Mesenchymal stem cell (in vitro differentiated cells and primary cell): Measurements from ENCODE around the gene ARHGEF2. TPM values are rescaled to one million over a fixed set of nuclear protein-coding genes. Genes with fewer than 3 reads are reported as not detected.

Source experiments
- DNase-seq: peaks from one replicate; pipeline ENCODE4 v3.0.0-alpha.2; 2013
- H2AFZ ChIP-seq: one replicate; pipeline ENCODE4 v1.6.1; 2013; ENCODE audit warnings: low read depth, mild to moderate bottlenecking, control low read depth, inconsistent platforms, low read length, moderate library complexity
- H2AK5ac ChIP-seq: 2 replicates; pipeline ENCODE4 v1.6.1; 2013; ENCODE audit warnings: low read length, moderate library complexity, mild to moderate bottlenecking, inconsistent platforms; ENCODE audit not compliant: severe bottlenecking
- H2BK120ac ChIP-seq: one replicate; pipeline ENCODE4 v1.6.1; 2013; ENCODE audit warnings: low read depth, mild to moderate bottlenecking, inconsistent platforms, low read length, moderate library complexity
- H2BK12ac ChIP-seq, 2 experiments: one replicate each; pipeline ENCODE4 v1.6.1; 2013; ENCODE audit warnings: inconsistent platforms in 2 of 2, low read length in 2 of 2, mild to moderate bottlenecking in 2 of 2, moderate library complexity in 2 of 2, control low read depth in 1 of 2
- H2BK15ac ChIP-seq: one replicate; pipeline ENCODE4 v1.6.1; 2013; ENCODE audit warnings: mild to moderate bottlenecking, low read depth, inconsistent platforms; ENCODE audit not compliant: poor library complexity, severe bottlenecking
- H2BK5ac ChIP-seq: 2 replicates; pipeline ENCODE4 v1.6.1; 2013; ENCODE audit warnings: low read depth, mild to moderate bottlenecking, low read length, control low read depth, inconsistent platforms; ENCODE audit not compliant: poor library complexity, severe bottlenecking
- H3K14ac ChIP-seq, 2 experiments: one replicate each; pipeline ENCODE4 v1.6.1; 2013; ENCODE audit warnings: inconsistent platforms in 2 of 2, low read length in 2 of 2, control low read depth in 1 of 2, mild to moderate bottlenecking in 1 of 2, moderate library complexity in 1 of 2
- H3K18ac ChIP-seq, 2 experiments: one replicate each; pipeline ENCODE4 v1.6.1; 2013; ENCODE audit warnings: inconsistent platforms in 2 of 2, low read length in 2 of 2, control low read depth in 1 of 2, low read depth in 1 of 2, mild to moderate bottlenecking in 1 of 2
- H3K23ac ChIP-seq, 2 experiments: one replicate each; pipeline ENCODE4 v1.6.1; 2013; ENCODE audit warnings: inconsistent platforms in 2 of 2, low read length in 2 of 2, mild to moderate bottlenecking in 2 of 2, moderate library complexity in 2 of 2, control low read depth in 1 of 2
- H3K27ac ChIP-seq: 2 replicates; pipeline ENCODE4 v1.5.1; 2013; ENCODE audit warnings: mild to moderate bottlenecking, moderate library complexity, low read length, control low read depth, inconsistent platforms; ENCODE audit not compliant: poor library complexity, severe bottlenecking
- H3K27me3 ChIP-seq, 2 experiments: 2 replicates each; pipeline versions ENCODE4 v1.6.1 to v1.7.0; 2013; ENCODE audit warnings: low read length in 2 of 2, mild to moderate bottlenecking in 2 of 2, moderate library complexity in 2 of 2, control low read depth in 1 of 2, inconsistent platforms in 1 of 2; ENCODE audit not compliant: control insufficient read depth in 1 of 2, insufficient read depth in 1 of 2
- H3K36me3 ChIP-seq, 2 experiments: 2 replicates each; pipeline versions ENCODE4 v1.6.1 to v1.7.0; 2013; ENCODE audit warnings: low read length in 2 of 2, control low read depth in 1 of 2, inconsistent platforms in 1 of 2, low read depth in 1 of 2, mild to moderate bottlenecking in 1 of 2; ENCODE audit not compliant: insufficient read depth in 2 of 2, control insufficient read depth in 1 of 2
- H3K4ac ChIP-seq, 2 experiments: one replicate each; pipeline ENCODE4 v1.6.1; 2013; ENCODE audit warnings: inconsistent platforms in 2 of 2, low read length in 2 of 2, mild to moderate bottlenecking in 2 of 2, moderate library complexity in 2 of 2, control low read depth in 1 of 2, low read depth in 1 of 2
- H3K4me1 ChIP-seq: 2 replicates; pipeline ENCODE4 v1.6.1; 2013; ENCODE audit warnings: low read depth, low read length, control low read depth; ENCODE audit not compliant: control insufficient read depth, insufficient read depth
- H3K4me2 ChIP-seq: 2 replicates; pipeline ENCODE4 v1.6.1; 2013; ENCODE audit warnings: low read length, mild to moderate bottlenecking, inconsistent platforms; ENCODE audit not compliant: poor library complexity, severe bottlenecking
- H3K4me3 ChIP-seq, 2 experiments: 2 replicates each; pipeline versions ENCODE4 v1.5.1 to v1.7.0; 2013; ENCODE audit warnings: low read length in 2 of 2, mild to moderate bottlenecking in 2 of 2, control low read depth in 1 of 2, low read depth in 1 of 2; ENCODE audit not compliant: insufficient read depth in 1 of 2
- H3K79me1 ChIP-seq: replicated peaks from 2 replicates; pipeline ENCODE4 v1.6.1; 2013; ENCODE audit warnings: mild to moderate bottlenecking, control low read depth, low read length, inconsistent platforms; ENCODE audit not compliant: poor library complexity, severe bottlenecking
- H3K9ac ChIP-seq: 2 replicates; pipeline ENCODE4 v1.7.0; 2013; ENCODE audit warnings: mild to moderate bottlenecking, low read length, moderate library complexity
- H3K9me3 ChIP-seq: 2 replicates; pipeline ENCODE4 v1.7.0; 2013; ENCODE audit warnings: mild to moderate bottlenecking, low read length; ENCODE audit not compliant: control insufficient read depth
- H4K8ac ChIP-seq: one replicate; pipeline ENCODE4 v1.6.1; 2013; ENCODE audit warnings: inconsistent platforms, mild to moderate bottlenecking, low read length, moderate library complexity
- H4K91ac ChIP-seq: one replicate; pipeline ENCODE4 v1.6.1; 2013; ENCODE audit warnings: mild to moderate bottlenecking, low read length, inconsistent platforms
- WGBS: methylation state at CpG from one replicate; pipeline ENCODE4 v1.1.7; 2013; ENCODE audit warnings: mixed read lengths; 5-methylcytosine and 5-hydroxymethylcytosine counted together
- polyA plus RNA-seq, 2 experiments: library from polyadenylated mRNA; stranded (reverse); fragments of 200-250 nt; gene quantifications; one replicate each; pipeline ENCODE4 v1.2.3, GENCODE V29; 2013

The ARHGEF2 gene
- 58.9 TPM for polyA plus RNA-seq (2013, experiment 1 of 2)
- 55.6 TPM for polyA plus RNA-seq (2013, experiment 2 of 2)

DNA sequence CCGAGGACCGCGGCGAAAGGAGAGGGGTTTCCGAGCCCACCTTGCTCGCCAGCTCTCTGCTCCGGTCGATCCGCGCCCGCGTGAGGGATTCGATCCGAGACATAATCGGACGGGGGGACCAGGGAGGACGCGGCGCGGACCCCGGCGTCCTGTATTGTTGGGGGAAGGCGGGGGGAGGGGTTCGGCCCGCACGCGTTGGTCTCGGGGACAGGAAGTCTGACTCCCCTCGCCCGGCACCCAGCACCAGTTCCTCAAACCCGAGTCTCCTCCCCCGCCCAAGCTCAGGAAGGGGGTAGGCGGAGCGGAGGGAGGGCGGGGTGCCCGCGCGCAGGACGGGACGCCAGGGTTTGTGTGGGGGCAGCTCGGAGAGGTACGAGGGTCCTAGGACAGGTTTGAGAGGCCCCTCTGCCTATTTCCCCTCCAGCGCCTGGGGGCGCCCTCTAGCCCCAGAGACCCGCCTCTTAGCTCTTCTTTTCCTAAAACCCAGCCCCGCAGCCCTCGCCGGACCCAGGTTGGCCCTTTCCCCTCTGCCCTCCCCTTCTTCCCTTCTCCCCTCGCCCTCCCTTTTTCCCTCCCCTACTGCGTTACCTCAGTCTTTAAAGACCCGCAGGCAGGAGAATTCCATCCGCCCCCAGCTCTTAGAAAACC, at the start of gene ARHGEF2:
Gene ARHGEF2 (minus strand): TSS at position 223 of the 648 bp plus-strand sequence. CDS start 120 bp downstream, at position 103.
- no peaks in the 10 kb centered on the region for H3K9me3 ChIP-seq
- peak within 1 kb of the TSS; percentile 66 for H2BK5ac ChIP-seq
- peak within 1 kb of the TSS; percentile 47 for H2AFZ ChIP-seq
- peak within 1 kb of the TSS; percentile 95 to 97 for H3K18ac ChIP-seq
- H3K79me1 ChIP-seq: peaks cover 5% of the 10 kb centered on the region
- H2BK12ac ChIP-seq: peak within 1 kb of the TSS in 1 of 2 experiments; percentile 89
- peak within 1 kb of the TSS; percentile 37 to 87 for H3K23ac ChIP-seq
- H2BK120ac ChIP-seq: peak within 1 kb of the TSS; percentile 92
- peak within 1 kb of the TSS; percentile 86 for H2BK15ac ChIP-seq
- H4K8ac ChIP-seq: peak within 1 kb of the TSS; percentile 75
- H4K91ac ChIP-seq: peak within 1 kb of the TSS; percentile 93
- H3K4me2 ChIP-seq: peak within 1 kb of the TSS; percentile 86
- peak within 1 kb of the TSS; percentile 94 for H3K4ac ChIP-seq
- DNase-seq: peak; percentile 65
- H2AK5ac ChIP-seq: peak within 1 kb of the TSS; percentile 5
- H3K36me3 ChIP-seq: peaks cover 0 to 10% of the 10 kb centered on the region in 2 experiments
- H3K9ac ChIP-seq: peak within 1 kb of the TSS; percentile 95
- peak within 1 kb of the TSS; percentile 75 for H3K27ac ChIP-seq
- H3K4me3 ChIP-seq: peak within 1 kb of the TSS; percentile 92
- H3K4me1 ChIP-seq: peaks cover 46% of the 10 kb centered on the region
- H3K27me3 ChIP-seq: no peaks in the 10 kb centered on the region
- WGBS: 0% methylated on average over 20 of the region's 52 CpGs
- H3K14ac ChIP-seq: peak within 1 kb of the TSS; percentile 59 to 91

GRCh38 chr1:156026588-156026987, 48.2 kb upstream of the ARHGEF2 start:
- Histone ChIP-seq H3K4me2 (no peak overlapping the region), H2AK5ac (no peak overlapping the region), H3K18ac (no peak overlapping the region), H3K4ac (no peak overlapping the region), H3K9me3 (no peaks in the 10 kb centered on the region), H3K27me3 (peaks cover 0 to 4% of the 10 kb centered on the region in 2 experiments), H2AFZ (no peak overlapping the region), H3K4me3 (no peak overlapping the region), H3K14ac (no peak overlapping the region), H2BK5ac (no peak overlapping the region), H2BK15ac (no peak overlapping the region), H3K9ac (no peak overlapping the region), H2BK120ac (no peak overlapping the region), H4K91ac (no peak overlapping the region), H3K23ac (no peak overlapping the region), H2BK12ac (no peak overlapping the region), H3K4me1 (peaks cover 3% of the 10 kb centered on the region), H3K79me1 (no peaks in the 10 kb centered on the region), H3K27ac (no peak overlapping the region), H4K8ac (no peak overlapping the region), H3K36me3 (no peaks in the 10 kb centered on the region)
- DNase-seq: no peak
- WGBS: 93% methylated on average over 3 of the region's 4 CpGs

GRCh38 chr1:156025876-156026275, 47.5 kb upstream of the ARHGEF2 start:
- Histone ChIP-seq H2AFZ (no peak overlapping the region), H3K4me3 (no peak overlapping the region), H3K4me2 (no peak overlapping the region), H3K14ac (no peak overlapping the region), H3K23ac (no peak overlapping the region), H4K8ac (no peak overlapping the region), H3K9ac (no peak overlapping the region), H2BK5ac (no peak overlapping the region), H3K79me1 (no peaks in the 10 kb centered on the region), H3K4ac (no peak overlapping the region), H4K91ac (no peak overlapping the region), H2BK120ac (no peak overlapping the region), H3K4me1 (peaks cover 3% of the 10 kb centered on the region), H2BK15ac (no peak overlapping the region), H3K9me3 (no peaks in the 10 kb centered on the region), H2BK12ac (no peak overlapping the region), H3K27me3 (peaks cover 0 to 4% of the 10 kb centered on the region in 2 experiments), H2AK5ac (no peak overlapping the region), H3K36me3 (no peaks in the 10 kb centered on the region), H3K27ac (no peak overlapping the region), H3K18ac (no peak overlapping the region)
- peak; percentile 70 for DNase-seq
- 19% methylated on average over 9 of the region's 9 CpGs for WGBS

DNA sequence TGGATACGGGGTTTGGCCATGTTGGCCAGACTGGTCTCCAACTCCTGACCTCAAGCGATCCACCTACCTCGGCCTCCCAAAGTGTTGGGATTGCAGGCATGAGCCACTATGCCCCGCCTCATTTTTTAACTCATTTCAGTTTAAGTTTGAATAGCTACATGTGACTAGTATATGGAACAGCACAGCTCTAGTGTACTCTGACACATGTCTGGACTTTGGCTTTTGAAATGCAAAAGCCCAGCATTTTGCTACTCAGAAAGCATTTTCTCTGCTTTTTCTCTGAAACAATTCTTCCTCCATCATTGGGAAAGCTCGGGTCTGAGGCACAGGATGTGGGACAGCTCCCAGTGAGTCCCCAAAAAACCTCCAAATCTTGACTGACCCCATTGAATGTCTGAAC, 46.5 kb upstream of the ARHGEF2 start:
- H3K4ac ChIP-seq: no peak overlapping the region
- H2BK12ac ChIP-seq: no peak overlapping the region
- H3K79me1 ChIP-seq: no peaks in the 10 kb centered on the region
- no peak overlapping the region for H3K27ac ChIP-seq
- no peaks in the 10 kb centered on the region for H3K36me3 ChIP-seq
- H4K8ac ChIP-seq: no peak overlapping the region
- peaks cover 0 to 4% of the 10 kb centered on the region in 2 experiments for H3K27me3 ChIP-seq
- no peak overlapping the region for H2AFZ ChIP-seq
- no peak overlapping the region for H3K4me3 ChIP-seq
- H3K14ac ChIP-seq: no peak overlapping the region
- no peak overlapping the region for H3K18ac ChIP-seq
- no peak overlapping the region for H4K91ac ChIP-seq
- H2BK120ac ChIP-seq: no peak overlapping the region
- no peaks in the 10 kb centered on the region for H3K9me3 ChIP-seq
- WGBS: 90% methylated on average over 5 of the region's 5 CpGs
- H2BK5ac ChIP-seq: no peak overlapping the region
- no peak overlapping the region for H2BK15ac ChIP-seq
- H3K4me1 ChIP-seq: peaks cover 5% of the 10 kb centered on the region
- no peak overlapping the region for H3K23ac ChIP-seq
- no peak overlapping the region for H3K9ac ChIP-seq
- H3K4me2 ChIP-seq: no peak overlapping the region
- DNase-seq: no peak
- no peak overlapping the region for H2AK5ac ChIP-seq
